Cardiac muscle cell (in vitro differentiated cells and primary cell): Measurements from ENCODE around the gene TMOD3. TPM values are rescaled to one million over a fixed set of nuclear protein-coding genes. Genes with fewer than 3 reads are reported as not detected.

Experiments
- DNase-seq, 2 donors: peaks; one replicate each; pipeline versions ENCODE4 v3.0.0 to v3.0.0-alpha.2; 2010 to 2017; ENCODE audit warnings: low read depth in 1 of 2, low spot score in 1 of 2
- H3K27ac ChIP-seq: fragments of 200-600 bp; sonication (generic); 2 replicates; pipeline ENCODE4 v1.5.1; 2016
- H3K27me3 ChIP-seq: fragments of 200-600 bp; sonication (generic); 2 replicates; pipeline ENCODE4 v1.6.0; 2016; ENCODE audit warnings: control low read depth
- H3K36me3 ChIP-seq: fragments of 200-600 bp; sonication (generic); 2 replicates; pipeline ENCODE4 v1.5.1; 2016; ENCODE audit warnings: control low read depth
- H3K4me1 ChIP-seq: fragments of 200-600 bp; sonication (generic); 2 replicates; pipeline ENCODE4 v1.8.1; 2017; ENCODE audit warnings: low read depth, mild to moderate bottlenecking, mixed run types
- H3K4me3 ChIP-seq: fragments of 200-600 bp; sonication (generic); 2 replicates; pipeline ENCODE4 v1.5.1; 2016; ENCODE audit warnings: mild to moderate bottlenecking
- H3K9me3 ChIP-seq: fragments of 200-600 bp; sonication (generic); 2 replicates; pipeline ENCODE4 v1.5.1; 2017; ENCODE audit warnings: low read depth, mild to moderate bottlenecking, control low read depth
- polyA plus RNA-seq: library from polyadenylated mRNA; unstranded; fragments of >200 nt; fragmentation: Nextera tagmentation; extraction: Ambion mirVana; gene quantifications from 2 replicates; pipeline ENCODE4 v1.2.1, GENCODE V29; 2016
- total RNA-seq: library from RNA; depleted of rRNA; stranded (reverse); fragments of >200 nt; gene quantifications from 2 replicates; pipeline ENCODE4 v1.2.3, GENCODE V29; 2016
- TF ChIP-seq, protein P1 (sequence below): IDR thresholded peaks from 2 replicates; pipeline ENCODE4 v1.5.1; 2012; ENCODE audit warnings: low read depth, mild to moderate bottlenecking, low read length

Gene TMOD3
- total and polyA plus RNA-seq, 2 experiments from 2014 or later, result 6.0 to 10.9 TPM

DNA sequence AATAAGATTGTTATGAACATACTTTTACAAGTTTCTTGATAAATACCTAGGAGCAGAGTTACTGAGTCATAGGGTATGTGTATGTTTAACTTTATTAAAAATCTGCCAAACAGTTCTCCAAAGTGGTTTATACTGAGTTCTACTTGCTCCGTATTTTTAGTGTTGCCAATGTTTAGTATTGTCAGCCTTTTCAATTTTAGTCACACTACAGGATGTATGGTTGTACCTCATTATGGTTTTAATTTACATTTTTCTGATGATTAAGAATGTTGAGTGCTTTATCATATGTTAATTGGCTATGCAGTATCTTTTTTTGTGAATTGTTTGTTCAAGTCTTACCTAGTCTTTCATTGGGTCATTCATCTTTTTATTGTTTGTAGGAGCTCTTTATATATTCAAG lies 4.3 kb downstream of the TMOD3 start:
- no peaks in the 10 kb centered on the region for H3K9me3 ChIP-seq
- H3K4me1 ChIP-seq, result peaks cover 23% of the 10 kb centered on the region
- H3K27me3 ChIP-seq, result no peaks in the 10 kb centered on the region

GRCh38 chr15:51837792-51838251 lies 8.4 kb downstream of the TMOD3 start:
- peak in 1 of 2 donors; percentile 42 for DNase-seq
- H3K27me3 ChIP-seq, result no peaks in the 10 kb centered on the region
- TF ChIP-seq, protein P1, sequence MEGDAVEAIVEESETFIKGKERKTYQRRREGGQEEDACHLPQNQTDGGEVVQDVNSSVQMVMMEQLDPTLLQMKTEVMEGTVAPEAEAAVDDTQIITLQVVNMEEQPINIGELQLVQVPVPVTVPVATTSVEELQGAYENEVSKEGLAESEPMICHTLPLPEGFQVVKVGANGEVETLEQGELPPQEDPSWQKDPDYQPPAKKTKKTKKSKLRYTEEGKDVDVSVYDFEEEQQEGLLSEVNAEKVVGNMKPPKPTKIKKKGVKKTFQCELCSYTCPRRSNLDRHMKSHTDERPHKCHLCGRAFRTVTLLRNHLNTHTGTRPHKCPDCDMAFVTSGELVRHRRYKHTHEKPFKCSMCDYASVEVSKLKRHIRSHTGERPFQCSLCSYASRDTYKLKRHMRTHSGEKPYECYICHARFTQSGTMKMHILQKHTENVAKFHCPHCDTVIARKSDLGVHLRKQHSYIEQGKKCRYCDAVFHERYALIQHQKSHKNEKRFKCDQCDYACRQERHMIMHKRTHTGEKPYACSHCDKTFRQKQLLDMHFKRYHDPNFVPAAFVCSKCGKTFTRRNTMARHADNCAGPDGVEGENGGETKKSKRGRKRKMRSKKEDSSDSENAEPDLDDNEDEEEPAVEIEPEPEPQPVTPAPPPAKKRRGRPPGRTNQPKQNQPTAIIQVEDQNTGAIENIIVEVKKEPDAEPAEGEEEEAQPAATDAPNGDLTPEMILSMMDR, result no peak
- H3K4me1 ChIP-seq, result peaks cover 14% of the 10 kb centered on the region
- no peaks in the 10 kb centered on the region for H3K36me3 ChIP-seq
- H3K27ac ChIP-seq, result peak overlapping the region; percentile 46
- H3K4me3 ChIP-seq, result no peak overlapping the region
- H3K9me3 ChIP-seq, result no peaks in the 10 kb centered on the region

More for the DNA sequence above, 4.3 kb downstream of the TMOD3 start:
- H3K36me3 ChIP-seq, result no peaks in the 10 kb centered on the region
- H3K27ac ChIP-seq, result no peak overlapping the region
- TF ChIP-seq, protein P1, result no peak
- H3K4me3 ChIP-seq, result no peak overlapping the region
- DNase-seq, result no peak

GRCh38 chr15:51838270-51838669 lies 8.8 kb downstream of the TMOD3 start:
- H3K4me3 ChIP-seq, result no peak overlapping the region
- H3K27me3 ChIP-seq, result no peaks in the 10 kb centered on the region
- peaks cover 18% of the 10 kb centered on the region for H3K4me1 ChIP-seq
- no peak overlapping the region for H3K27ac ChIP-seq
- DNase-seq, result no peak
- H3K9me3 ChIP-seq, result no peaks in the 10 kb centered on the region
- TF ChIP-seq, protein P1, result no peak
- H3K36me3 ChIP-seq, result no peaks in the 10 kb centered on the region

DNA sequence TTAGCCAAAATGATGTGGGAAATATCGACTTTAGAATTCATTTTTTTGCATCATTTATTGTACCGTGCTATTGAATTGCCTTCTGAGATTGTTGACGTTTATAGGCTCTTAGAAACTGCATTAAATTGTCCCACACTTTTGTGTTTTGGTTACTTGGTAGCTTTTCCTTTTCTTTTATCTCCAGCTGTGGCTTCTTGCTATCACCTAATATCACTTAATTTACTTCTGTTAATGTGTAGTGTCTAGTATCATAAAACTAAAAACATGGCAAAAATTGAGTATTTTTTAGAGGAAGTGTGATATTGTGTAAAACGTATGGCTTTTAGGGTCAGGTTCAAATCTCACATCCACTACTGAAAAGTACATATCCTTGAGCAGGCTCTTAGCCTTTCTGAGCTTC lies 11.2 kb downstream of the TMOD3 start:
- Histone ChIP-seq H3K4me3 (no peak overlapping the region), H3K36me3 (no peaks in the 10 kb centered on the region), H3K27ac (no peak overlapping the region), H3K4me1 (peaks cover 35% of the 10 kb centered on the region), H3K9me3 (no peaks in the 10 kb centered on the region), H3K27me3 (no peaks in the 10 kb centered on the region)
- no peak for DNase-seq
- TF ChIP-seq, protein P1, result no peak

GRCh38 chr15:51841406-51842040 lies 12.1 kb downstream of the TMOD3 start:
- TF ChIP-seq, protein P1, result no peak
- no peak overlapping the region for H3K27ac ChIP-seq
- H3K36me3 ChIP-seq, result no peaks in the 10 kb centered on the region

More at GRCh38 chr15:51841406-51842040, 12.1 kb downstream of the TMOD3 start:
- Histone ChIP-seq H3K27me3 (no peaks in the 10 kb centered on the region), H3K4me1 (peaks cover 42% of the 10 kb centered on the region), H3K4me3 (no peak overlapping the region), H3K9me3 (no peaks in the 10 kb centered on the region)
- no peak for DNase-seq
